Measurements from ENCODE around the gene DUSP8. TPM values are rescaled to one million over a fixed set of nuclear protein-coding genes. Genes with fewer than 3 reads are reported as not detected.
"Not testable (repeated sequence)": the region's sequence is repeated elsewhere in the genome, so short reads cannot be mapped to it uniquely, and the experiment has no call there.

The DUSP8 gene
- total RNA-seq, 1 donor from 2014 or later, result 15.3 TPM

- intact Hi-C loops (cut with micrococcal nuclease), result loop anchor here (10.0 kb wide), 1 partner anchor 307 kb away; no protein-coding TSS in a partner anchor
- H3K4me3 ChIP-seq, result no peak overlapping the region
- peaks cover 76% of the 10 kb centered on the region for H3K4me1 ChIP-seq
- H3K36me3 ChIP-seq, result no peaks in the 10 kb centered on the region
- H3K27ac ChIP-seq (replicated peaks), result no peak overlapping the region
- DNase-seq, result peak; percentile 8
- H3K27me3 ChIP-seq (ENCODE audit: low read depth), result no peaks in the 10 kb centered on the region
- TF ChIP-seq, protein P1, sequence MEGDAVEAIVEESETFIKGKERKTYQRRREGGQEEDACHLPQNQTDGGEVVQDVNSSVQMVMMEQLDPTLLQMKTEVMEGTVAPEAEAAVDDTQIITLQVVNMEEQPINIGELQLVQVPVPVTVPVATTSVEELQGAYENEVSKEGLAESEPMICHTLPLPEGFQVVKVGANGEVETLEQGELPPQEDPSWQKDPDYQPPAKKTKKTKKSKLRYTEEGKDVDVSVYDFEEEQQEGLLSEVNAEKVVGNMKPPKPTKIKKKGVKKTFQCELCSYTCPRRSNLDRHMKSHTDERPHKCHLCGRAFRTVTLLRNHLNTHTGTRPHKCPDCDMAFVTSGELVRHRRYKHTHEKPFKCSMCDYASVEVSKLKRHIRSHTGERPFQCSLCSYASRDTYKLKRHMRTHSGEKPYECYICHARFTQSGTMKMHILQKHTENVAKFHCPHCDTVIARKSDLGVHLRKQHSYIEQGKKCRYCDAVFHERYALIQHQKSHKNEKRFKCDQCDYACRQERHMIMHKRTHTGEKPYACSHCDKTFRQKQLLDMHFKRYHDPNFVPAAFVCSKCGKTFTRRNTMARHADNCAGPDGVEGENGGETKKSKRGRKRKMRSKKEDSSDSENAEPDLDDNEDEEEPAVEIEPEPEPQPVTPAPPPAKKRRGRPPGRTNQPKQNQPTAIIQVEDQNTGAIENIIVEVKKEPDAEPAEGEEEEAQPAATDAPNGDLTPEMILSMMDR (IDR thresholded peaks at IDR 0.05; ENCODE audit: borderline replicate concordance), result no peak
- no peaks in the 10 kb centered on the region for H3K9me3 ChIP-seq (replicated peaks)
Measured at GRCh38 chr11:1511937-1512496, 60.1 kb downstream of the DUSP8 start.

- peaks cover 75% of the 10 kb centered on the region for H3K4me1 ChIP-seq
- intact Hi-C loops (cut with micrococcal nuclease), result loop anchor here (10.0 kb wide), 1 partner anchor 306 kb away; no protein-coding TSS in a partner anchor
Measured at GRCh38 chr11:1510928-1511327, 61.1 kb downstream of the DUSP8 start.

DNA sequence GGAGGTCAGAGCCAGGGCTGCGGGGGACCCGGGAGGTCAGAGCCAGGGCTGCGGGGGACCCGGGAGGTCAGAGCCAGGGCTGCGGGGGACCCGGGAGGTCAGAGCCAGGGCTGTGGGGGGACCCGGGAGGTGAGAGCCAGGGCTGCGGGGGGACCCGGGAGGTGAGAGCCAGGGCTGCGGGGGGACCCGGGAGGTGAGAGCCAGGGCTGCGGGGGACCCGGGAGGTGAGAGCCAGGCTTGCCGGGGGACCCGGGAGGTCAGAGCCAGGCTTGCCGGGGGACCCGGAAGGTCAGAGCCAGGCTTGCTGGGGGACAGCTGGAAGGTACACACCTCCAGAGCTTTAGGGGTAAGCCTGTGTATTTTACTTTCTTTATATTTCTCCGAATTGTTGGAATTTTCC is 61.7 kb downstream of the DUSP8 start:
- H3K36me3 ChIP-seq; H3K9me3 ChIP-seq (replicated peaks); H3K27ac ChIP-seq (replicated peaks); H3K27me3 ChIP-seq (ENCODE audit: low read depth); DNase-seq; H3K4me3 ChIP-seq: not testable (repeated sequence)
- H3K4me1 ChIP-seq, result peaks cover 74% of the 10 kb centered on the region
- intact Hi-C loops (cut with micrococcal nuclease), result loop anchor here (10.0 kb wide), 1 partner anchor 306 kb away; no protein-coding TSS in a partner anchor

More at GRCh38 chr11:1510928-1511327, 61.1 kb downstream of the DUSP8 start:
- Histone ChIP-seq H3K27me3 (ENCODE audit: low read depth) (no peaks in the 10 kb centered on the region), H3K36me3 (no peaks in the 10 kb centered on the region), H3K27ac (replicated peaks) (no peak overlapping the region), H3K9me3 (replicated peaks) (no peaks in the 10 kb centered on the region), H3K4me3 (no peak overlapping the region)
- DNase-seq, result peak; percentile 0
- TF ChIP-seq, protein P1 (IDR thresholded peaks at IDR 0.05; ENCODE audit: borderline replicate concordance), result no peak

GRCh38 chr11:1509626-1510255 is 62.3 kb downstream of the DUSP8 start:
- Histone ChIP-seq H3K9me3 (replicated peaks) (no peaks in the 10 kb centered on the region), H3K27ac (replicated peaks) (no peak overlapping the region), H3K27me3 (ENCODE audit: low read depth) (no peaks in the 10 kb centered on the region), H3K4me1 (peaks cover 74% of the 10 kb centered on the region), H3K36me3 (no peaks in the 10 kb centered on the region), H3K4me3 (no peak overlapping the region)
- intact Hi-C loops (cut with micrococcal nuclease), result loop anchor here (10.0 kb wide), 1 partner anchor 305 kb away; no protein-coding TSS in a partner anchor
- peak; percentile 9 for DNase-seq
- TF ChIP-seq, protein P1 (IDR thresholded peaks at IDR 0.05; ENCODE audit: borderline replicate concordance), result no peak

DNA sequence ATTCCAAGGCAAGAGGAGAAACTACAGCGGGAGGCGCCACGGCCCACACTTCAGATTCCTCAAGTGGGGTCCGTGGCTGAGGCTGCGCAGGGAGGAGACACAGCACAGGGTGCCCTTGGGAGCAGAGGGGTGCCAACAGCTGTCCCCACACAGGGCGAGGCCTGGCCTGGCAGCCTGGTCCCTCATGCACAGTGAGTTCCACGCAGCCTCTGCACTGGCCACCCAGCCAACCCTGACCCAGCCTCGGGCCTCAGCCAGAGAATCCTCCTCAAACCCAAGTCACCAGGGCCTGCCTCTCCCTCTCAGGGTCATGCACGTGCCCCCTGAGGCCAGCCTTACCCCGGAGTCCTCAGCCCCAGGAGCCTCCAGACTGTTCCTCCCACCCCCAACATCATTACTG is 63.1 kb downstream of the DUSP8 start:
- no peaks in the 10 kb centered on the region for H3K9me3 ChIP-seq (replicated peaks)
- peak; percentile 10 for DNase-seq

More for the DNA sequence above, 63.1 kb downstream of the DUSP8 start:
- Histone ChIP-seq H3K27me3 (ENCODE audit: low read depth) (no peaks in the 10 kb centered on the region), H3K4me3 (no peak overlapping the region), H3K27ac (replicated peaks) (no peak overlapping the region), H3K36me3 (no peaks in the 10 kb centered on the region), H3K4me1 (peaks cover 74% of the 10 kb centered on the region)
- TF ChIP-seq, protein P1 (IDR thresholded peaks at IDR 0.05; ENCODE audit: borderline replicate concordance), result no peak
- intact Hi-C loops (cut with micrococcal nuclease), result no loop called here

Measured in left ventricle myocardium inferior (tissue), 1 donor.